Osteocyte (in vitro differentiated cells): ENCODE measurements around the gene CCDC148. TPM values are rescaled to one million over a fixed set of nuclear protein-coding genes. Genes with fewer than 3 reads are reported as not detected.
"Not testable (repeated sequence)": the region's sequence is repeated elsewhere in the genome, so short reads cannot be mapped to it uniquely, and the experiment has no call there.

Source experiments
- DNase-seq: peaks from one replicate; pipeline ENCODE4 v3.0.0; 2021; ENCODE audit warnings: mixed read lengths; ENCODE audit not compliant: unreplicated experiment; ENCODE audit errors: extremely low spot score
- H3K27ac Mint-ChIP-seq: one replicate; pipeline ENCODE4 v1.8.0; 2021; ENCODE audit warnings: mild to moderate bottlenecking, mixed read lengths; ENCODE audit not compliant: unreplicated experiment
- H3K27me3 Mint-ChIP-seq: one replicate; pipeline ENCODE4 v1.8.0; 2021; ENCODE audit warnings: mixed read lengths; ENCODE audit not compliant: unreplicated experiment
- H3K36me3 Mint-ChIP-seq: one replicate; pipeline ENCODE4 v1.8.0; 2021; ENCODE audit warnings: mixed read lengths; ENCODE audit not compliant: unreplicated experiment
- H3K4me1 Mint-ChIP-seq: one replicate; pipeline ENCODE4 v1.8.0; 2021; ENCODE audit warnings: mixed read lengths; ENCODE audit not compliant: unreplicated experiment
- H3K4me3 Mint-ChIP-seq: one replicate; pipeline ENCODE4 v1.8.0; 2021; ENCODE audit warnings: mild to moderate bottlenecking, moderate library complexity, mixed read lengths; ENCODE audit not compliant: unreplicated experiment
- H3K9me3 Mint-ChIP-seq: one replicate; pipeline ENCODE4 v1.8.0; 2021; ENCODE audit warnings: mixed read lengths; ENCODE audit not compliant: unreplicated experiment
- total RNA-seq: library from RNA; stranded (reverse); gene quantifications from 2 replicates; pipeline ENCODE4 v1.2.1, GENCODE V29; 2021
- TF ChIP-seq, protein P1 (sequence below): fragments of 200-600 bp; sonication (generic); IDR thresholded peaks from 2 replicates; pipeline ENCODE4 v1.5.0; 2021; ENCODE audit warnings: antibody characterized with exemption, mild to moderate bottlenecking, moderate library complexity

The CCDC148 gene
- total RNA-seq, 1 donor from 2014 or later, result 2.8 TPM

DNA sequence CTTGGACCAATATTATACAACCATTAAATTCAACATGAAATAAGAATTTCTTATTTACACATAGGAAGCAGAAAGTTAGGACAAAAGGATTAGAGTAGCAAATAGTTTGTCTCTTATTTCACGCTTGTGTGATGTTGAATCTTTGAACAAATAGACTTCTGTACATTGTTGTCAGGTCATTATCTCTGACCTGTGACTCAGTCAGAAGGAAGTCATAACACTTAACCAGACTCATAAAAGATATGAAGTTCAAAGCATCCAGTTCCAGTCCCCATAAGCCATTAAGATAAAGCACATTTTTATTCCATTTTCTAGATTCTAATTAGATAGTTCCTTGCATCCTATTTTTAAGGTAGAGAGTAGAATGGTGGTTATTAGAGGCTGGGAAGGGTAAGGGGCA lies 224.1 kb downstream of the CCDC148 start:
- Mint-ChIP-seq H3K27me3 (no peaks in the 10 kb centered on the region), H3K27ac (no peak overlapping the region), H3K36me3 (no peaks in the 10 kb centered on the region), H3K9me3 (no peaks in the 10 kb centered on the region), H3K4me1 (peaks cover 10% of the 10 kb centered on the region), H3K4me3 (no peak overlapping the region)
- no peak for DNase-seq
- TF ChIP-seq, protein P1, sequence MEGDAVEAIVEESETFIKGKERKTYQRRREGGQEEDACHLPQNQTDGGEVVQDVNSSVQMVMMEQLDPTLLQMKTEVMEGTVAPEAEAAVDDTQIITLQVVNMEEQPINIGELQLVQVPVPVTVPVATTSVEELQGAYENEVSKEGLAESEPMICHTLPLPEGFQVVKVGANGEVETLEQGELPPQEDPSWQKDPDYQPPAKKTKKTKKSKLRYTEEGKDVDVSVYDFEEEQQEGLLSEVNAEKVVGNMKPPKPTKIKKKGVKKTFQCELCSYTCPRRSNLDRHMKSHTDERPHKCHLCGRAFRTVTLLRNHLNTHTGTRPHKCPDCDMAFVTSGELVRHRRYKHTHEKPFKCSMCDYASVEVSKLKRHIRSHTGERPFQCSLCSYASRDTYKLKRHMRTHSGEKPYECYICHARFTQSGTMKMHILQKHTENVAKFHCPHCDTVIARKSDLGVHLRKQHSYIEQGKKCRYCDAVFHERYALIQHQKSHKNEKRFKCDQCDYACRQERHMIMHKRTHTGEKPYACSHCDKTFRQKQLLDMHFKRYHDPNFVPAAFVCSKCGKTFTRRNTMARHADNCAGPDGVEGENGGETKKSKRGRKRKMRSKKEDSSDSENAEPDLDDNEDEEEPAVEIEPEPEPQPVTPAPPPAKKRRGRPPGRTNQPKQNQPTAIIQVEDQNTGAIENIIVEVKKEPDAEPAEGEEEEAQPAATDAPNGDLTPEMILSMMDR, result no peak

DNA sequence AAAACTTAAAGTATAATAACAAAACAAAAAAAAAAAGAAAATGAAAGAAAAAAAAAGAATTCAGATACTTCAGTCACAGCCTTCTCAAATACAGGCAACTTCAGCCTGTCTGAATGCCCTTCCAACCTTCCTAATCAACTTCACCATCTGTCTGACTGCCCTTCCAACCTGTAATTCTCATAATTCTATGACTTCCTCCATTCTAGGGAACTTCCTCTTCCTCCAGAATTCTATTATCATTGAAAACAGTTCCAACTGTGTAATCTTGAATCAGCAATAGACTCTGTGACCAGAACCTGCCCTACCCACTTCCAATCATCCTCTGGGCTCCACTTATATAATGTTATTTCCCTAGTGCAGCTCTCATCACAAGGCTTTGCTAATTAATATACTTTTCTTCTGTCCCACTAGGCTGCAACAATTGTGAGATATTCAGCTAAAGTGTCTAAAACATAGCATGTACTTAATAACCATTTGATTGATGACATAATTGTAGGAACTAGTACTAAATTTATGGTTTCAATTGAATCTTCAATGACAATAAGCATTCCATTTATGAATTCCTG lies 227.5 kb downstream of the CCDC148 start:
- Mint-ChIP-seq H3K9me3 (no peaks in the 10 kb centered on the region), H3K4me3 (no peak overlapping the region), H3K36me3 (no peaks in the 10 kb centered on the region), H3K27me3 (no peaks in the 10 kb centered on the region), H3K27ac (no peak overlapping the region), H3K4me1 (peaks cover 8% of the 10 kb centered on the region)
- TF ChIP-seq, protein P1, result no peak
- DNase-seq, result no peak

DNA sequence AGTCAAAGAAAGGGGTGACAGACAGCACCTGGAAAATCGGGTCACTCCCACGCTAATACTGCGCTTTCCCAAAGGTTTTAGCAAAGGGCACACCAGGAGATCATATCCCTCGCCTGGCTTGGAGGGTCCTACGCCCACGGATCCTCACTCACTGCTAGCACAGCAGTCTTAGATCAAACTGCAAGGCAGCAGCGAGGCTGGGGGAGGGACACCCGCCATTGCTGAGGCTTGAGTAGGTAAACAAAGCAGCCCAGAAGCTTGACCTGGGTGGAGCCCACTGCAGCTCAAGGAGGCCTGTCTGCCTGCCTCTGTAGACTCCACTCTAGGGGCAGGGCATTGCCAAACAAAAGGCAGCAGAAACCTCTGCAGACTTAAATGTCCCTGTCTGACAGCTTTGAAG lies 233.5 kb downstream of the CCDC148 start:
- peaks cover 10% of the 10 kb centered on the region for H3K9me3 Mint-ChIP-seq
- H3K4me1 Mint-ChIP-seq, H3K4me3 Mint-ChIP-seq, H3K27me3 Mint-ChIP-seq, H3K27ac Mint-ChIP-seq, DNase-seq, H3K36me3 Mint-ChIP-seq: not testable (repeated sequence)

DNA sequence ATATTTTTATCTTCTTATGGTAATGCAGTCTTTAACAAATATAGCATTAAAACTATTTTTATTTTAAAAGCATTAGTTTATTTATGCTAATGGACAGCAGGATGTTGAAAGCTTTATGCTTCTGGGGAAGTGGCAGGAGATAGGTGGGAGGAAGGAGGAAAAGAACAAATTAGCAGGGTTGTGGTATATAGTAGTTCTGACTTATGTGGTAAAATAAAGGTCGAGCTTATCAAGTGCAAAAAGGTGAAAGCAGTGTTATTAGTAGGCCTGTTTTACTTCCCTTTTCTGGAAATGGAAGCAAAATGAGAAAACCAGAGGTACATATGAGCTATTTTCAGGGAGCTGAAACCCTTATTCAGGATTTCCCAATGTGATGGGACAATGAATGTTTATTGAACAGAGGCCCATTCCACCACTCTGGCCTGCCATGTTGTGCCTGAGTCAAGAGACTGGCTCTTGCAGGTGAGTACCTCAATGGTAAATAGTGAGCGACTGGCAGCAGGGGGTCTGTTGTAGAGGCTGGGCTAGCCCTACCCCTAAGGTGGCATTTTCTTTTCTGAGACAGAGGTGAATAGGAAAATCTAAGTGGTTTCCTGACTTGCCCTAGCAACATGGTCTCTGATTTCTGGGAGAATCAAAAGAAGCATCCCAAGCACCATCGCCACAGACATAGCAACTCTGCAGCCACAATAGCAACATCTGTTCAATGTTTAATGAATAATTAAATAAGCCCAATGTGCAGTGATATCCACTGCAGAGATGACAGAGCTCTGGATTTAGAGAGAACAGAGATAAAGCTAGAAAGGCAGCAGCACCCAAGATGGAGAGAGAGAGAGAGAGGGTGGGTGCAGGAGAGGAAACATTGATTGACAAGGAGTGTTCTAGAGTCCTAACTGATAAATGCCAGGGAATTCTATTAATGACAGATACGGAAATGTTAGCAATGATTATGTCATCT lies 235.2 kb downstream of the CCDC148 start:
- peaks cover 10% of the 10 kb centered on the region for H3K9me3 Mint-ChIP-seq
- DNase-seq, result no peak
- H3K4me3 Mint-ChIP-seq, result no peak overlapping the region
- no peaks in the 10 kb centered on the region for H3K4me1 Mint-ChIP-seq
- no peak overlapping the region for H3K27ac Mint-ChIP-seq
- TF ChIP-seq, protein P1, result no peak
- no peaks in the 10 kb centered on the region for H3K36me3 Mint-ChIP-seq
- no peaks in the 10 kb centered on the region for H3K27me3 Mint-ChIP-seq

DNA sequence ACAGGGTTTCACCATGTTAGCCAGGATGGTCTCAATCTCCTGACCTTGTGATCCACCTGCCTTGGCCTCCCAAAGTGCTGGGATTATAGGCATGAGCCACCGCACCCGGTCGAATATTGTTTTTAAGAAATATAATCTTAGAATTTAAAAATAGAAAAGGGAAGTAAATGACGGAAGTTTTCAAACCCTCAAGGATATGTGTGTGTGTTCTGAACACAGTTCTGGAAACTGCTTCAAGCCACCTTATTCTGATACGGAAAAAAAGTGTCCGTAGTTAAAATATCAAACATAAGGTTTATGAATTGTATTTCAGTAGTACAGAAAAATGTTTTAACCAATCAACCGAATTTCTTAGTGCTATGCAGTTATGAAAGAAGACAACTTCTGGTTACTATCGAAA lies 239.0 kb downstream of the CCDC148 start:
- H3K27me3 Mint-ChIP-seq, result no peaks in the 10 kb centered on the region
- peaks cover 10% of the 10 kb centered on the region for H3K9me3 Mint-ChIP-seq
- H3K4me3 Mint-ChIP-seq, result no peak overlapping the region
- no peaks in the 10 kb centered on the region for H3K36me3 Mint-ChIP-seq
- no peak overlapping the region for H3K27ac Mint-ChIP-seq
- no peak for DNase-seq
- H3K4me1 Mint-ChIP-seq, result peaks cover 24% of the 10 kb centered on the region
- TF ChIP-seq, protein P1, result no peak
